Sigmoid colon (tissue), 7 donors: ENCODE results near the gene RBM38. TPM values are rescaled to one million over a fixed set of nuclear protein-coding genes. Genes with fewer than 3 reads are reported as not detected.

Source experiments
- DNase-seq: peaks from one replicate; pipeline ENCODE4 v3.0.0-alpha.2; 2019
- H3K27ac ChIP-seq, 4 donors: fragments of 200-600 bp; sonication (generic); one replicate each; pipeline ENCODE4 v1.5.1; 2016 to 2019; ENCODE audit warnings: mild to moderate bottlenecking in 1 of 4
- H3K27me3 ChIP-seq, 3 donors: fragments of 200-600 bp; sonication (generic); one replicate each; pipeline ENCODE4 v1.5.1; 2019; ENCODE audit warnings: mild to moderate bottlenecking in 1 of 3
- H3K36me3 ChIP-seq, 4 donors: fragments of 200-600 bp; sonication (generic); one replicate each; pipeline ENCODE4 v1.5.1; 2016 to 2019
- H3K4me1 ChIP-seq, 4 donors: fragments of 200-600 bp; sonication (generic); one replicate each; pipeline ENCODE4 v1.5.1; 2017 to 2019
- H3K4me3 ChIP-seq, 4 donors: fragments of 200-600 bp; sonication (generic); one replicate each; pipeline ENCODE4 v1.5.1; 2017 to 2019; ENCODE audit warnings: mild to moderate bottlenecking in 2 of 4, moderate library complexity in 1 of 4
- H3K9me3 ChIP-seq, 4 donors: fragments of 200-600 bp in 3 of 4; sonication (generic) in 3 of 4; one replicate each; pipeline versions ENCODE4 v1.5.1 to v1.6.1; 2013 to 2019
- CTCF ChIP-seq, 4 experiments: fragments of 450-650 bp in 3 of 4; fragments of 200-600 bp in 1 of 4; IDR thresholded peaks; one replicate each; pipeline ENCODE4 v1.5.1; 2016 to 2019; ENCODE audit warnings: antibody characterized with exemption in 4 of 4, mild to moderate bottlenecking in 3 of 4, moderate library complexity in 2 of 4
- EP300 ChIP-seq, 4 donors: sonication (generic); formaldehyde crosslinking; IDR thresholded peaks; one replicate each; pipeline ENCODE4 v1.6.1; 2017; ENCODE audit warnings: antibody characterized with exemption in 4 of 4
- POLR2A ChIP-seq, 2 donors: fragments of 450-650 bp; IDR thresholded peaks; one replicate each; pipeline ENCODE4 v1.6.1; 2016; ENCODE audit warnings: antibody characterized with exemption in 2 of 2, mild to moderate bottlenecking in 2 of 2, moderate library complexity in 2 of 2
- POLR2AphosphoS5 ChIP-seq, 4 donors: sonication (generic); formaldehyde crosslinking; IDR thresholded peaks; one replicate each; pipeline ENCODE4 v1.6.1; 2017; ENCODE audit warnings: antibody characterized with exemption in 4 of 4
- WGBS, 2 donors: extraction: QIAGEN DNeasy Blood & Tissue Kit; methylation state at CpG; one replicate each; pipeline ENCODE4 v1.1.7; 2013; 5-methylcytosine and 5-hydroxymethylcytosine counted together
- intact Hi-C: fragments of 100-400 bp; cut with DNase I; formaldehyde crosslinking; loops from one replicate; pipeline ENCODE4 v1.15.1; 2023
- polyA plus RNA-seq, 3 donors: library from polyadenylated mRNA; stranded (reverse); fragments of 200-250 nt; gene quantifications; one replicate each; pipeline ENCODE4 v1.2.3, GENCODE V29; 2013
- total RNA-seq, 4 donors: library from RNA; depleted of rRNA; stranded (reverse); fragments of >200 nt; gene quantifications; one replicate each; pipeline ENCODE4 v1.1.0, GENCODE V29; 2016
- donor health status: healthy with polysubstance abuse.
- donor health status: Bipolar disorder and iron deficiency.
- donor health status: healthy.

The RBM38 gene
- total and polyA plus RNA-seq, 7 donors = 31.4 to 94.2 (median 59.9) TPM

GRCh38 chr20:57377350-57377749, 13.8 kb upstream of the RBM38 start:
- TF ChIP-seq CTCF (IDR thresholded peaks at IDR 0.05) (no peak), POLR2AphosphoS5 (IDR thresholded peaks at IDR 0.05) (no peak), EP300 (IDR thresholded peaks at IDR 0.05) (no peak), POLR2A (IDR thresholded peaks at IDR 0.05) (no peak)
- no peak for DNase-seq
- Histone ChIP-seq H3K36me3 (peaks cover 21 to 75% (median 32%) of the 10 kb centered on the region in 4 donors), H3K27ac (no peak overlapping the region), H3K9me3 (no peaks in the 10 kb centered on the region), H3K27me3 (no peaks in the 10 kb centered on the region), H3K4me3 (no peak overlapping the region), H3K4me1 (peaks cover 0 to 4% (median 0%) of the 10 kb centered on the region in 4 donors)
- intact Hi-C loops = no loop called here
- WGBS, 2 donors = 87 to 89% methylated on average over 13 of the region's 13 CpGs

DNA sequence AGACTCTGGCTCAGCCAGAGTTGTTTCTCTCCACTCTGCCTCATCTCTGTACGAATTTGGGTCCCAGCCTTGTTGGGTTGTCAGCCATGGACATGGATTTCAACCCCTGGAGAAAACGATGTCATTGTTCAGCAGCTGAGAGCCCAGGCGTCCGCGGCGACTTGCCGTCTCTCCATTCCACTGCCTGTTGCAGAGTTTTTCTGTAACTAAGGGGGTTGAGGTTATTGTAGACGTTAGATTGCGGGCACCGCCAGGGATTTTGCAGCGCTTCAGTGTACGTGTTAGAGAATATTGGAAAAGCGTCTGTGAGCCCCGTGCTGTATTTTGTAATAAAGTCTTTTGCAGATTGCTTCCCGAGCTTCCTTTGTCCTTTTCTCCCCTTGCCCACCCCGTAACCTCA, 13.1 kb upstream of the RBM38 start:
- H3K27ac ChIP-seq = no peak overlapping the region
- peaks cover 0 to 4% (median 0%) of the 10 kb centered on the region in 4 donors for H3K4me1 ChIP-seq
- DNase-seq = no peak
- H3K27me3 ChIP-seq = no peaks in the 10 kb centered on the region
- H3K4me3 ChIP-seq = no peak overlapping the region
- peaks cover 21 to 67% (median 27%) of the 10 kb centered on the region in 4 donors for H3K36me3 ChIP-seq
- TF ChIP-seq POLR2A (IDR thresholded peaks at IDR 0.05) = no peak
- TF ChIP-seq CTCF (IDR thresholded peaks at IDR 0.05) = no peak
- TF ChIP-seq EP300 (IDR thresholded peaks at IDR 0.05) = no peak
- TF ChIP-seq POLR2AphosphoS5 (IDR thresholded peaks at IDR 0.05) = no peak
- whole genome bisulfite sequencing, 2 donors = 89 to 93% methylated on average over 16 of the region's 16 CpGs
- no peaks in the 10 kb centered on the region for H3K9me3 ChIP-seq
- intact Hi-C loops = no loop called here

DNA sequence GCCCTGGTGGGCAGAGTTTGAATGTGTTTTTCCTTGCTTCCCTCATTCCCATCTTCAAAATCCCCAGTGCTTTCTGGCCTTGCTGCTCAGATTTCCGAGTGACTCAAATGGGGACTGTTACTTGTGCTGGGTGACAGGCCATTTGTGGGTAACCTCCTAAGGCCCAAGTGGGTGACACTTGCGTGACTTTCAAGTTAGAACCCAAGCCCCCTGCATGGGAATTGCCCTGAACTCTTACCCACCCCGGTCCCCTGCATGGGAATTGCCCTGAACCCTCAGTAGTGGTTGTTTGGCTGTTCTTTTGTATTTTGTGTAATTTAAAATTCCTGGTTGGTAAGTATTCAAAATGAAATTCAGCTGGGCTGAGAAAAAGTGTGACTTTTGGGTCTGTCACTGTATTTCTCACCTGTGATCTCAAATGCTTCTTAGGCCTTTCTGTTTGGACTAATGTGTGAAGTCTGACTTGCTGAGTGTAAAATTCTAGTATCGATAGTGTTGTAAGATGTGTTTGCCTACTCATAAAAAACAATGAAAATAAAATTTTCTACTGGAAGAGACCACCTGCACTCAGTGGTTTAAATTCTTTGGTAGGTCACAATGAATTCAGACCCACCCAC, 12.4 kb upstream of the RBM38 start:
- peaks cover 18 to 61% (median 22%) of the 10 kb centered on the region in 4 donors for H3K36me3 ChIP-seq
- peaks cover 0 to 4% (median 0%) of the 10 kb centered on the region in 4 donors for H3K4me1 ChIP-seq
- intact Hi-C loops = no loop called here
- DNase-seq = no peak
- H3K27ac ChIP-seq = no peak overlapping the region
- no peak overlapping the region for H3K4me3 ChIP-seq
- H3K9me3 ChIP-seq = no peaks in the 10 kb centered on the region
- TF ChIP-seq POLR2AphosphoS5 (IDR thresholded peaks at IDR 0.05) = no peak
- TF ChIP-seq CTCF (IDR thresholded peaks at IDR 0.05) = no peak
- TF ChIP-seq POLR2A (IDR thresholded peaks at IDR 0.05) = no peak
- no peak for TF ChIP-seq EP300 (IDR thresholded peaks at IDR 0.05)
- 85 to 90% methylated on average over 4 of the region's 4 CpGs for WGBS, 2 donors
- H3K27me3 ChIP-seq = no peaks in the 10 kb centered on the region

GRCh38 chr20:57379263-57379647, 11.9 kb upstream of the RBM38 start:
- WGBS, 2 donors = 81 to 85% methylated on average over 5 of the region's 5 CpGs
- Histone ChIP-seq H3K27ac (no peak overlapping the region), H3K9me3 (no peaks in the 10 kb centered on the region), H3K27me3 (no peaks in the 10 kb centered on the region), H3K36me3 (peaks cover 13 to 58% (median 17%) of the 10 kb centered on the region in 4 donors), H3K4me1 (peaks cover 0 to 4% (median 0%) of the 10 kb centered on the region in 4 donors), H3K4me3 (no peak overlapping the region)
- intact Hi-C loops = no loop called here
- DNase-seq = no peak
- TF ChIP-seq POLR2AphosphoS5 (IDR thresholded peaks at IDR 0.05) = no peak
- TF ChIP-seq CTCF (IDR thresholded peaks at IDR 0.05) = no peak
- TF ChIP-seq POLR2A (IDR thresholded peaks at IDR 0.05) = no peak
- TF ChIP-seq EP300 (IDR thresholded peaks at IDR 0.05) = no peak
